Endothelial cell of umbilical vein (primary cell): Measurements from ENCODE around the gene ZNF23.

Source experiments
- CTCF ChIP-seq, 2 donors: IDR thresholded peaks; 1 replicate in 1 of 2; 2 replicates in 1 of 2; pipeline ENCODE4 v1.5.1; 2011; ENCODE audit warnings: low read length in 2 of 2, mild to moderate bottlenecking in 2 of 2, moderate library complexity in 2 of 2, control low read depth in 1 of 2, inconsistent platforms in 1 of 2, low read depth in 1 of 2; ENCODE audit not compliant: insufficient read depth in 1 of 2; ENCODE audit errors: extremely low read depth in 1 of 2
- EZH2 ChIP-seq: IDR thresholded peaks from 2 replicates; pipeline ENCODE4 v1.6.1; 2012; ENCODE audit warnings: borderline replicate concordance, low read depth, mild to moderate bottlenecking, moderate library complexity, low read length, inconsistent platforms; ENCODE audit not compliant: severe bottlenecking
- FOS ChIP-seq: IDR thresholded peaks from 2 replicates; pipeline ENCODE4 v1.6.1; 2011; ENCODE audit warnings: mild to moderate bottlenecking, low read length, moderate library complexity, borderline replicate concordance; ENCODE audit not compliant: insufficient read depth
- MAX ChIP-seq: IDR thresholded peaks from 2 replicates; pipeline ENCODE4 v1.6.1; 2011; ENCODE audit not compliant: insufficient read depth, insufficient read length
- POLR2A ChIP-seq: IDR thresholded peaks from 2 replicates; pipeline ENCODE4 v1.6.1; 2012; ENCODE audit warnings: low read depth, mild to moderate bottlenecking, control low read depth, low read length
- POLR2AphosphoS5 ChIP-seq: IDR thresholded peaks from 2 replicates; pipeline ENCODE4 v1.6.1; 2012; ENCODE audit warnings: low read depth, mild to moderate bottlenecking, control low read depth, low read length, moderate library complexity; ENCODE audit not compliant: insufficient read depth

GRCh38 chr16:71500964-71501363 is 38.9 kb upstream of the ZNF23 start:
- TF ChIP-seq CTCF (IDR thresholded peaks at IDR 0.05; ENCODE audit: extremely low read depth in 1 of 2, insufficient read depth in 1 of 2, low read depth in 1 of 2, low read length in 2 of 2) = no peak
- no peak for TF ChIP-seq POLR2A
- no peak for TF ChIP-seq POLR2AphosphoS5
- no peak for TF ChIP-seq FOS
- no peak for TF ChIP-seq EZH2
- TF ChIP-seq MAX = no peak
